ENCODE measurements around the gene WASF2.
A peak's percentile ranks its signal among the peaks of the same experiment; 100 is the strongest.
"Not testable (repeated sequence)": the region's sequence is repeated elsewhere in the genome, so short reads cannot be mapped to it uniquely, and the experiment has no call there.

Gene WASF2

GRCh38 chr1:27397749-27398148 is 92.2 kb downstream of the WASF2 start:
- no peak for DNase-seq (ENCODE audit: low read depth in 2 of 2)

- no peak for DNase-seq (ENCODE audit: low read depth in 2 of 2)
These were observed 92.9 kb downstream of the WASF2 start for GRCh38 chr1:27397110-27397509.

GRCh38 chr1:27395441-27396195 is 94.3 kb downstream of the WASF2 start:
- peak; percentile 49 to 58 for DNase-seq (ENCODE audit: low read depth in 2 of 2)

GRCh38 chr1:27394925-27395324 is 95.0 kb downstream of the WASF2 start:
- DNase-seq (ENCODE audit: low read depth in 2 of 2) = no peak

- DNase-seq (ENCODE audit: low read depth in 2 of 2) = no peak
These were observed 95.7 kb downstream of the WASF2 start for GRCh38 chr1:27394282-27394658.

GRCh38 chr1:27393641-27394281 is 96.2 kb downstream of the WASF2 start:
- DNase-seq (ENCODE audit: low read depth in 2 of 2) = no peak

GRCh38 chr1:27392778-27393635 is 97.0 kb downstream of the WASF2 start:
- no peak for DNase-seq (ENCODE audit: low read depth in 2 of 2)

GRCh38 chr1:27392096-27392777 is 97.7 kb downstream of the WASF2 start, which contains the start of gene GPR3:
Gene GPR3, plus strand, starts transcription at chr1:27392622. Its CDS starts 1,177 bp downstream, at chr1:27393799.
- peak; percentile 90 to 92 for DNase-seq (ENCODE audit: low read depth in 2 of 2)

- no peak for DNase-seq (ENCODE audit: low read depth in 2 of 2)
These were observed 98.4 kb downstream of the WASF2 start for GRCh38 chr1:27391511-27392095.

GRCh38 chr1:27388337-27389005 is 101.5 kb downstream of the WASF2 start:
- DNase-seq (ENCODE audit: low read depth in 2 of 2) = peak in 1 of 2 donors; percentile 28

- not testable (repeated sequence) for DNase-seq (ENCODE audit: low read depth in 2 of 2)
These were observed 105.2 kb downstream of the WASF2 start for GRCh38 chr1:27384797-27385196.

- DNase-seq (ENCODE audit: low read depth in 2 of 2) = no peak
These were observed 106.3 kb downstream of the WASF2 start for GRCh38 chr1:27383661-27384060.

GRCh38 chr1:27383039-27383605 is 106.8 kb downstream of the WASF2 start, which contains the start of gene CD164L2:
Gene CD164L2, minus strand, starts transcription at chr1:27383333. Its CDS starts 94 bp downstream, at chr1:27383239.
- DNase-seq (ENCODE audit: low read depth in 2 of 2) = no peak

- no peak for DNase-seq (ENCODE audit: low read depth in 2 of 2)
These were observed 107.8 kb downstream of the WASF2 start for GRCh38 chr1:27381969-27382762.

- DNase-seq (ENCODE audit: low read depth in 2 of 2) = no peak
These were observed 108.9 kb downstream of the WASF2 start for GRCh38 chr1:27380766-27381733.

- DNase-seq (ENCODE audit: low read depth in 2 of 2) = no peak
These were observed 109.7 kb downstream of the WASF2 start for GRCh38 chr1:27380224-27380623.

GRCh38 chr1:27379564-27380122 is 110.3 kb downstream of the WASF2 start:
- DNase-seq (ENCODE audit: low read depth in 2 of 2) = no peak
